OCI-LY3 (cell line): ENCODE measurements around the gene CD72.

Experiments used
- H2AFZ ChIP-seq: fragments of 200-600, 300-600 bp; shearing (Covaris generic); 2 replicates; pipeline ENCODE4 v1.6.0; 2014; ENCODE audit warnings: antibody characterized with exemption, low read depth, low read length
- H3K27ac ChIP-seq: fragments of 200-600, 300-600 bp; sonication (generic); 2 replicates; pipeline ENCODE4 v1.5.1; 2014; ENCODE audit warnings: mild to moderate bottlenecking, low read length, moderate library complexity, mixed read lengths
- H3K27me3 ChIP-seq: fragments of 200-600, 300-600 bp; sonication (generic); 2 replicates; pipeline ENCODE4 v1.6.1; 2014; ENCODE audit warnings: low read depth, low read length, mixed read lengths
- H3K36me3 ChIP-seq: fragments of 200-600, 300-600 bp; sonication (generic); replicated peaks from 2 replicates; pipeline ENCODE3; 2014; ENCODE audit warnings: low read depth, low read length, mixed read lengths
- H3K4me1 ChIP-seq: fragments of 300-600, 200-600 bp; sonication (generic); 2 replicates; pipeline ENCODE4 v1.6.1; 2014; ENCODE audit warnings: low read length, mixed read lengths
- H3K4me2 ChIP-seq: fragments of 200-600, 300-600 bp; sonication (generic); 2 replicates; pipeline ENCODE4 v1.6.1; 2014; ENCODE audit warnings: low read length, mixed read lengths
- H3K4me3 ChIP-seq: fragments of 300-600, 200-600 bp; sonication (generic); 2 replicates; pipeline ENCODE4 v1.5.1; 2014; ENCODE audit warnings: antibody characterized with exemption, mild to moderate bottlenecking, low read length, moderate library complexity
- H3K79me2 ChIP-seq: fragments of 300-600, 200-600 bp; shearing (Covaris generic); 2 replicates; pipeline ENCODE4 v1.6.1; 2014; ENCODE audit warnings: mild to moderate bottlenecking, low read length, mixed read lengths
- H3K9ac ChIP-seq: fragments of 300-600, 200-600 bp; shearing (Covaris generic); 2 replicates; pipeline ENCODE4 v1.6.0; 2014; ENCODE audit warnings: mild to moderate bottlenecking, low read length, moderate library complexity
- H3K9me3 ChIP-seq: fragments of 200-600, 300-600 bp; shearing (Covaris generic); 2 replicates; pipeline ENCODE4 v1.6.1; 2014; ENCODE audit warnings: low read length, mixed read lengths; ENCODE audit not compliant: insufficient read depth
- H4K20me1 ChIP-seq: fragments of 200-600, 300-600 bp; sonication (generic); 2 replicates; pipeline ENCODE4 v1.6.1; 2016; ENCODE audit warnings: low read length, mixed read lengths; ENCODE audit not compliant: insufficient read depth
- CTCF ChIP-seq: fragments of 200-600, 300-600 bp; sonication (generic); IDR thresholded peaks from 2 replicates; pipeline ENCODE4 v1.5.1; 2014; ENCODE audit warnings: antibody characterized with exemption, low read length, low read depth
- EZH2phosphoT487 ChIP-seq: fragments of 200-600 bp; shearing (Covaris generic); IDR thresholded peaks from 2 replicates; pipeline ENCODE4 v1.6.1; 2018; ENCODE audit warnings: antibody characterized with exemption, mixed run types, low read depth

Gene CD72

DNA sequence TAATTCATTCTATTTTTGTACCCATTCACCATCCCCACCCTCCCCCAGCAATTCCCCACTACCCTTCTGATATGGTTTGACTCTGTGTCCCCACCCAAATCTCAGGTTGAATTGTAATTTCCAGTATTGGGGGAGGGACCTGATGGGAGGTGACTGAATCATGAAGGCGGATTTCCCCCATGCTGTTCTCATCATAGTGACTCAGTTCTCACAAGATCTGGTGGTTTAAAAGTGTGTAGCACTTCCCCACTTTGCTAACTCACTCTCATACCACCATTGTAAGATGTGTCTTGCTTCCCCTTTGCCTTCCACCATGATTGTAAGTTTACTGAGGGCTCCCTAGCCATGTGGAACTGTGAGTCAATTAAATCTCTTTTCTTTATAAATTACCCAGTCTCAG is 39.1 kb downstream of the CD72 start:
- H3K4me1 ChIP-seq = peaks cover 11% of the 10 kb centered on the region
- TF ChIP-seq CTCF (no peak), EZH2phosphoT487 (no peak)
- no peaks in the 10 kb centered on the region for H3K27me3 ChIP-seq
- no peak overlapping the region for H2AFZ ChIP-seq
- no peak overlapping the region; the same call in 1 of the 2 replicates for H3K9ac ChIP-seq
- peaks cover 32% of the 10 kb centered on the region for H3K9me3 ChIP-seq
- peak overlapping the region; percentile 86 for H3K27ac ChIP-seq
- peaks cover 31% of the 10 kb centered on the region for H3K36me3 ChIP-seq
- no peak overlapping the region for H3K4me3 ChIP-seq
- H3K4me2 ChIP-seq = no peak overlapping the region
- no peaks in the 10 kb centered on the region for H3K79me2 ChIP-seq
- H4K20me1 ChIP-seq = no peaks in the 10 kb centered on the region

DNA sequence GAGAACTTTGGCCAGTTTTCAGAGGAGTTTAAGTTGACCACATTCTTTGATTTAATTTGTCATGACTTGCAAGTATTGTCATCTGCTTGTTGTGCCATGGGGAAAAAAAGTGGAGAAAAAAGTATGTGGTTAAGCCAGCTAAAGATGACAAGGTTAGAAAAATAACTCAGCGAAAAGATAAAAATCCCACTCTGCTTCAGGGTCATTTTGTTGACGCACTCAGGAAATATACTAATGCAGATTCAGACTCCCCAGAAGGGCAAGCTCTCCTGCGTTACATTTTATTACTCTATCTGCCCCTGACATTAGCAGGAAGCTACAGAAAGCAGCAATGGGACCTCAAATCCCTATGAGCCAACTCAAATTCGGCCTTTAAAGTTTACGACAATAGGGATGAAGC is 40.7 kb downstream of the CD72 start:
- H2AFZ ChIP-seq = no peak overlapping the region
- no peaks in the 10 kb centered on the region for H3K79me2 ChIP-seq
- no peak overlapping the region for H3K9ac ChIP-seq
- H3K4me2 ChIP-seq = no peak overlapping the region
- H4K20me1 ChIP-seq = no peaks in the 10 kb centered on the region
- TF ChIP-seq CTCF (no peak), EZH2phosphoT487 (no peak)
- H3K27ac ChIP-seq = no peak overlapping the region
- H3K27me3 ChIP-seq = no peaks in the 10 kb centered on the region
- H3K4me3 ChIP-seq = no peak overlapping the region
- H3K9me3 ChIP-seq = peaks cover 32% of the 10 kb centered on the region
- peaks cover 11% of the 10 kb centered on the region for H3K4me1 ChIP-seq
- H3K36me3 ChIP-seq = peaks cover 31% of the 10 kb centered on the region

- Histone ChIP-seq H3K4me2 (no peak overlapping the region), H4K20me1 (no peaks in the 10 kb centered on the region), H3K27ac (no peak overlapping the region), H3K4me3 (no peak overlapping the region), H3K4me1 (peaks cover 18% of the 10 kb centered on the region), H3K9me3 (peaks cover 26% of the 10 kb centered on the region), H3K79me2 (no peaks in the 10 kb centered on the region), H3K9ac (no peak overlapping the region), H3K36me3 (peaks cover 28% of the 10 kb centered on the region), H3K27me3 (no peaks in the 10 kb centered on the region), H2AFZ (no peak overlapping the region)
- TF ChIP-seq EZH2phosphoT487 (no peak), CTCF (no peak)
Observed at GRCh38 chr9:35575478-35575877, 42.7 kb downstream of the CD72 start.

DNA sequence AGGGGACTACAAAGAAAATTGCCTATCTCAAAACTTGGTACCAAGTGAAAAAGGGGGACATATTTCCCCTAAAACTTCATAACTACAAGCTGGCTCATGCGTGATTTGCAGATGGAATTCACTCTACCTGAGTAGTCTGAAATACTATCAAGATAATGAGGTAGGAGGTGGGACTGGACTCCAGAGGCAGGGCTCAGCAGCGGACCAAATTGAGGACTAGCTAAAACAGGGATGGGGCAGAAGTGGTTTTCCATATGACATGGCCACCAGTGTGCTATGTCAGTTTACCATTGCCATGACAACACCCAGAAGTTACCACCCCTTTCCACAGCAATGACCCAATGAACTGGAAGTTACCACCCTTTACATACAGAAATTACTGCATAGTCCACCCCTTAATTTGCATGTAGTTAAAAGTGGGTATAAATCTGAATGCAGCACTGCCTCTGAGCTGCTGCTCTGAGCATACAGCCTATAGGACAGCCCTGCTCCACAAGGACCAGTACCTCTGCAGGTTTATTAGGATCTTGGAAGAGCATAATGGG is 43.6 kb downstream of the CD72 start:
- TF ChIP-seq EZH2phosphoT487 (no peak), CTCF (no peak)
- H3K27ac ChIP-seq = no peak overlapping the region
- peaks cover 22% of the 10 kb centered on the region for H3K36me3 ChIP-seq
- H3K4me1 ChIP-seq = peaks cover 20% of the 10 kb centered on the region
- no peak overlapping the region for H3K9ac ChIP-seq
- H3K4me2 ChIP-seq = no peak overlapping the region
- no peaks in the 10 kb centered on the region for H3K27me3 ChIP-seq
- no peak overlapping the region for H2AFZ ChIP-seq
- H3K79me2 ChIP-seq = no peaks in the 10 kb centered on the region
- H4K20me1 ChIP-seq = no peaks in the 10 kb centered on the region
- H3K9me3 ChIP-seq = peaks cover 18% of the 10 kb centered on the region
- no peak overlapping the region for H3K4me3 ChIP-seq
